Sigmoid colon (tissue), 4 donors: ENCODE measurements around the gene CDH23.

Experiments
- POLR2A ChIP-seq, 2 donors: fragments of 450-650 bp; IDR thresholded peaks; one replicate each; pipeline ENCODE4 v1.6.1; 2016; ENCODE audit warnings: antibody characterized with exemption in 2 of 2, mild to moderate bottlenecking in 2 of 2, moderate library complexity in 2 of 2
- POLR2AphosphoS5 ChIP-seq, 4 donors: sonication (generic); formaldehyde crosslinking; IDR thresholded peaks; one replicate each; pipeline ENCODE4 v1.6.1; 2017; ENCODE audit warnings: antibody characterized with exemption in 4 of 4

DNA sequence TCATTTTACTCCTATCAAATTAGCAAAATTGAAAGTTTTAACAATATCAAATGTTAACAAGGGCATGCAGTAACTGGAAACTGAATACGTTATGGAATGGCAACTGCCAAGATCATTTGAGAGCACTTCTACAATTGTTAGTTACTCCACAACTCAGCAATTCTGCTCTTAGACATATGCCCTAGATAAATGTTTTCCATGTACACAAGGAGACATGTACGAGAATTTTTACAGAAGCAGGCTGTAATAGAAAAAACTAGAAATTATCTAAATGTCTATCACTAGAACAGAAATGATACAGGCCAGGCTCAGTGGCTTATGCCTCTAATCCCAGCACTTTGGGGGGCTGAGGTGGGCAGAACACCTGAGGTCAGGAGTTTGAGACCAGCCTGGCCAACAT is 447.4 kb downstream of the CDH23 start:
- no peak for TF ChIP-seq POLR2AphosphoS5 (IDR thresholded peaks at IDR 0.05)
- no peak for TF ChIP-seq POLR2A (IDR thresholded peaks at IDR 0.05)
